Measurements from ENCODE around the gene ARHGEF7. TPM values are rescaled to one million over a fixed set of nuclear protein-coding genes. Genes with fewer than 3 reads are reported as not detected.
"Not testable (repeated sequence)": the region's sequence is repeated elsewhere in the genome, so short reads cannot be mapped to it uniquely, and the experiment has no call there.

Gene ARHGEF7
- 10 to 100 TPM in 1 of 3 donors, 1 to 10 TPM in 2; 7.8 to 16.4 (median 7.9) TPM for polyA plus RNA-seq

- H3K27me3 Mint-ChIP-seq (ENCODE audit: low read depth in 3 of 3): peaks cover 22 to 32% (median 25%) of the 10 kb centered on the region in 3 donors
- peak within 1 kb of the TSS in 1 of 6 donors; percentile 25 for H3K27ac Mint-ChIP-seq
- H3K4me1 Mint-ChIP-seq: peaks cover 15 to 19% of the 10 kb centered on the region in 2 donors
- peak within 1 kb of the TSS; percentile 80 to 90 (median 84) for H3K4me3 Mint-ChIP-seq
- DNase-seq: no peak
- H3K9me3 Mint-ChIP-seq: peaks cover 0 to 4% (median 0%) of the 10 kb centered on the region in 6 donors
- peaks cover 0 to 3% (median 0%) of the 10 kb centered on the region in 3 donors for H3K36me3 Mint-ChIP-seq
Observed at GRCh38 chr13:111115061-111115964, at the start of gene ARHGEF7. Gene ARHGEF7 (plus strand): TSS chr13:111115310. CDS start chr13:111115527, 217 bp downstream.

DNA sequence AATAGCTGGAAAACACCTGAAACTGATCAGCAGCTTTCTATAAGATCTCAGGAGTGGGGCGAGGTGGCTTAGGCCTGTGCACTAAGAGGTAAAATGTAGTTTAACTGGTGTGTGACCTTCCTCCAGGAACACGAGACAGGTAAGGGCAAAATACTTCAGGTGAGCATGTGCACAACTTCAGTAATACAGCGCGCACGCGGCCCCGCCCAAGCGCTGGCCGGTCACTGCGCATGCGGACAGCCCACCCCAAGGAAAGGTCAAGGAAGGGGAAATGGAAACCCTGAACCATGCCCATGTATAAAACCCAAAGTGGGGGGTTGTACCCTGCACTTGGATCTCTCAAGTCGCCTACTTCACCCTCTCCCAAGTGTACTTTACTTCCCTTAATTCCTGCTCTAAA is 49.4 kb upstream of the ARHGEF7 start:
- Mint-ChIP-seq H3K27ac (no peak overlapping the region), H3K27me3 (ENCODE audit: low read depth in 3 of 3) (peaks cover 11 to 22% (median 16%) of the 10 kb centered on the region in 3 donors), H3K4me3 (no peak overlapping the region), H3K4me1 (peaks cover 4 to 12% of the 10 kb centered on the region in 2 donors), H3K36me3 (peaks cover 1 to 2% (median 2%) of the 10 kb centered on the region in 3 donors), H3K9me3 (peaks cover 0 to 3% (median 3%) of the 10 kb centered on the region in 6 donors)
- DNase-seq: no peak

DNA sequence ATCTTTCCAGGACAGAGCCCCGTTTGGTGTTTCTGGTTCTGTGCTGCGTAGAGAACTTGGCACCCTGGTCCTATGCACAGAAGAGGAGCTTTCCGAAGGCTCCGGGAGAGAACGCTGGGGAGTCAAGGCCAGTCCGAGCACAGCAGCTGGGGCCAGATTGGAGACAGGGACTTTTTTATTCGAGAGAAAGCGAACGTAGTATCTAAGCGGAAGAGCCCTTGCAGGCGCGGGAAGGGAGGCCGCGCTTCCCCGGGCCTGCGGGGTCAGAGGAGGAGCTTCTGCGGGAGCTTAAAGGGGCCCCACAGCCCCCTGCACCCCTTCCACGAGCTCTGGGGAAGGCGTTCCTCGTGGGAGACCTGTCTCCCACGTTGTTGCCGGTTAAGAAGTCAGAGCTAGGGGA is 48.6 kb upstream of the ARHGEF7 start:
- no peak for DNase-seq
- H3K27me3 Mint-ChIP-seq (ENCODE audit: low read depth in 3 of 3): peaks cover 13 to 25% (median 14%) of the 10 kb centered on the region in 3 donors
- H3K4me3 Mint-ChIP-seq: peak overlapping the region; percentile 26 to 80 (median 63)
- peaks cover 0 to 12% (median 9%) of the 10 kb centered on the region in 6 donors for H3K9me3 Mint-ChIP-seq
- H3K36me3 Mint-ChIP-seq: peaks cover 7 to 8% (median 8%) of the 10 kb centered on the region in 3 donors
- H3K4me1 Mint-ChIP-seq: peaks cover 4 to 12% of the 10 kb centered on the region in 2 donors
- H3K27ac Mint-ChIP-seq: no peak overlapping the region

- Mint-ChIP-seq H3K4me3 (peak overlapping the region in 4 of 5 donors; percentile 51 to 77 (median 66)), H3K9me3 (peaks cover 6 to 26% (median 15%) of the 10 kb centered on the region in 6 donors), H3K27me3 (ENCODE audit: low read depth in 3 of 3) (peaks cover 10 to 27% (median 16%) of the 10 kb centered on the region in 3 donors), H3K27ac (no peak overlapping the region), H3K36me3 (peaks cover 7 to 16% (median 8%) of the 10 kb centered on the region in 3 donors), H3K4me1 (peaks cover 4 to 12% of the 10 kb centered on the region in 2 donors)
- no peak for DNase-seq
Observed at GRCh38 chr13:111068009-111068350, 47.1 kb upstream of the ARHGEF7 start.

GRCh38 chr13:111071120-111071519 is 44.0 kb upstream of the ARHGEF7 start:
- H3K9me3 Mint-ChIP-seq: peaks cover 18 to 53% (median 35%) of the 10 kb centered on the region in 6 donors

DNA sequence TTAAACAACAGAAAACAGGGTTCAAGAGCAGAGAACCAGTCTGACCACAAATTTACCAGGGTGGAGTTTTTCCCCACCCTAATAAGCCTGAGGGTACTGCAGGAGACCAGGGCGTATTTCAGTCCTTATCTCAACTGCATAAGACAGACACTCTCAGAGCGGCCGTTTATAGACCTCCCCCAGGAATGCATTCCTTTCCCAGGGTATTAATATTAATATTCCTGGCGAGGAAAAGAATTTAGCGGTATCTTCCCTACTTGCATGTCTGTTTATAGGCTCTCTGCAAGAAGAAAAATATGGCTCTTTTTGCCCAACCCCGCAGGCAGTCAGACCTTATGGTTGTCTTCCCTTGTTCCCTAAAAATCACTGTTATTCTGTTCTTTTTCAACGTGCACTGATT is 43.6 kb upstream of the ARHGEF7 start:
- H3K4me1 Mint-ChIP-seq, DNase-seq, H3K4me3 Mint-ChIP-seq, H3K27ac Mint-ChIP-seq: not testable (repeated sequence)
- peaks cover 7 to 17% (median 8%) of the 10 kb centered on the region in 3 donors for H3K36me3 Mint-ChIP-seq
- peaks cover 18 to 53% (median 35%) of the 10 kb centered on the region in 6 donors for H3K9me3 Mint-ChIP-seq
- H3K27me3 Mint-ChIP-seq (ENCODE audit: low read depth in 3 of 3): peaks cover 3 to 13% (median 13%) of the 10 kb centered on the region in 3 donors

More at GRCh38 chr13:111071120-111071519, 44.0 kb upstream of the ARHGEF7 start:
- not testable (repeated sequence) for H3K27ac Mint-ChIP-seq, DNase-seq
- Mint-ChIP-seq H3K4me1 (peaks cover 4 to 12% of the 10 kb centered on the region in 2 donors), H3K4me3 (peak overlapping the region in 1 of 5 donors; percentile 11), H3K36me3 (peaks cover 7 to 17% (median 8%) of the 10 kb centered on the region in 3 donors), H3K27me3 (ENCODE audit: low read depth in 3 of 3) (peaks cover 5 to 17% (median 15%) of the 10 kb centered on the region in 3 donors)

DNA sequence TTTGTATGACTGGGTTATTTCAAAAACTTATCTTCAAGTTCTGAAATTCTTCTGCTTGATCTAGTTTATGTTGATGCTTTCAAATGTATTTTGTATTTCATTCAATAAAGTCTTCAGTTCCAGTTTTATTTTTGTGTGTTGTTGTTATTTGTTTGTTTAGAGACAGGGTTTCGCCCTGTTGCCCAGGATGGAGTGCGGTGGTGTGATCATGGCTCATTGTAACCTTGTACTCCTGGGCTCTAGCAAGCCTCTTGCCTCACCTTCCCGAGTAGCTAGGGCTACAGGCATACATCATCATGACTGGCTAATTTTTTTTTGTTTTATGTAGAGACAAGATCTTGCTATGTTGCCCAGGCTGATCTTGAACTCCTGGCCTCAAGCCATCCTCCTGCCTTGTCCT is 40.3 kb upstream of the ARHGEF7 start:
- peaks cover 18 to 53% (median 35%) of the 10 kb centered on the region in 6 donors for H3K9me3 Mint-ChIP-seq
- no peak for DNase-seq
- H3K36me3 Mint-ChIP-seq: peaks cover 7 to 17% (median 8%) of the 10 kb centered on the region in 3 donors
- no peak overlapping the region for H3K27ac Mint-ChIP-seq
- peaks cover 3 to 15% (median 10%) of the 10 kb centered on the region in 3 donors for H3K27me3 Mint-ChIP-seq (ENCODE audit: low read depth in 3 of 3)
- no peaks in the 10 kb centered on the region for H3K4me1 Mint-ChIP-seq
- no peak overlapping the region for H3K4me3 Mint-ChIP-seq

- Mint-ChIP-seq H3K4me3 (no peak overlapping the region), H3K36me3 (peaks cover 0 to 9% (median 0%) of the 10 kb centered on the region in 3 donors), H3K27ac (no peak overlapping the region), H3K4me1 (no peaks in the 10 kb centered on the region), H3K27me3 (ENCODE audit: low read depth in 3 of 3) (peaks cover 0 to 13% (median 9%) of the 10 kb centered on the region in 3 donors), H3K9me3 (peaks cover 18 to 43% (median 26%) of the 10 kb centered on the region in 6 donors)
- no peak for DNase-seq
Observed at GRCh38 chr13:111076155-111077013, 38.7 kb upstream of the ARHGEF7 start.

DNA sequence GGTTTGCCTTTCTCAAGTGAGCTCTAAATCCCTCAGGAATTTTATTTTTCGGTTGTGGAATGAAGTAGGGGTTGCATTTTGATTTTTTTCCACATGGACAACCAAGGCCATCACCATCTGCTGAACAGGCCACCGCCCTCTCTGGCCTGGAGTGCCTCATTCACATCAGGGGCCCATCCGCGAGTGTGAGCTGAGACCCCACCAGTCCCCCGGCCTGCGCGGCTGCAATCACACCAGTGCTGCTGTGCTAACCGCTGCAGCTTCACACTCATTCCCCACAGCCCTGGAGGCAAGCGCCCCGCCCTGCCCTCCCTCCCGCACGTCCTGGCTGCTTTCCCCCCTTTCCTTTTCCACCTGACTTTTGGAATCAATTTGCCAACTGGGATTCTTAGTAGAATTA is 35.7 kb upstream of the ARHGEF7 start:
- peaks cover 6 to 15% (median 10%) of the 10 kb centered on the region in 6 donors for H3K9me3 Mint-ChIP-seq
- H3K4me1 Mint-ChIP-seq: no peaks in the 10 kb centered on the region
- no peak overlapping the region for H3K27ac Mint-ChIP-seq
- no peak for DNase-seq
- H3K36me3 Mint-ChIP-seq: no peaks in the 10 kb centered on the region
- H3K4me3 Mint-ChIP-seq: no peak overlapping the region
- peaks cover 0 to 9% (median 5%) of the 10 kb centered on the region in 3 donors for H3K27me3 Mint-ChIP-seq (ENCODE audit: low read depth in 3 of 3)

DNA sequence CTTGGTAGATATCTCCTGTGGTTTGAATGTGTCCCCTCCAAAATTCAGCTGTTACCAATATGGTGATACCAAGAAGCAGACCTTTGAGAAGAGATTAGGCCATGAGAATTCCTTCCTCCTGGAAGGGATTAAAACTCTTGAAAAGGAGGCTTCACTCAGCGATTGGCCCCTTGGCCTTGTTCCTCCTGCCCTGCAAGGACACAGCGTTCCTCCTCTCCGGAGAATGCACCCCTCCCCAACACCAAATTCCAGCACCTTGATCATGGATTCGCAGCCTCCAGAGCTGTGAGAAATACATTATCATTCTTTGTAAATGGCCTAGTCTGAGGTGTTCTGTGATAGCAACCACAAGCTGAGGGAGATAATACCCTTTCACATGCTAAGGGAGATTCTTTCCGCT is 34.5 kb upstream of the ARHGEF7 start:
- H3K4me3 Mint-ChIP-seq: no peak overlapping the region
- no peak for DNase-seq
- peaks cover 0 to 2% (median under 1%) of the 10 kb centered on the region in 6 donors for H3K9me3 Mint-ChIP-seq
- no peaks in the 10 kb centered on the region for H3K4me1 Mint-ChIP-seq
- H3K27me3 Mint-ChIP-seq (ENCODE audit: low read depth in 3 of 3): peaks cover 0 to 9% (median 5%) of the 10 kb centered on the region in 3 donors
- H3K36me3 Mint-ChIP-seq: no peaks in the 10 kb centered on the region
- no peak overlapping the region for H3K27ac Mint-ChIP-seq

- H3K27me3 Mint-ChIP-seq (ENCODE audit: low read depth in 3 of 3): peaks cover 0 to 9% (median 7%) of the 10 kb centered on the region in 3 donors
Observed at GRCh38 chr13:111082240-111082639, 32.9 kb upstream of the ARHGEF7 start.

GRCh38 chr13:111082769-111083168 is 32.3 kb upstream of the ARHGEF7 start:
- DNase-seq; H3K27me3 Mint-ChIP-seq (ENCODE audit: low read depth in 3 of 3); H3K27ac Mint-ChIP-seq; H3K36me3 Mint-ChIP-seq; H3K4me3 Mint-ChIP-seq; H3K9me3 Mint-ChIP-seq; H3K4me1 Mint-ChIP-seq: not testable (repeated sequence)

More at GRCh38 chr13:111082240-111082639, 32.9 kb upstream of the ARHGEF7 start:
- Mint-ChIP-seq H3K4me3 (no peak overlapping the region), H3K9me3 (no peaks in the 10 kb centered on the region), H3K27ac (no peak overlapping the region), H3K4me1 (no peaks in the 10 kb centered on the region), H3K36me3 (no peaks in the 10 kb centered on the region)
- DNase-seq: no peak

GRCh38 chr13:111083693-111084092 is 31.4 kb upstream of the ARHGEF7 start:
- H3K27ac Mint-ChIP-seq; H3K9me3 Mint-ChIP-seq; H3K27me3 Mint-ChIP-seq (ENCODE audit: low read depth in 3 of 3); H3K4me1 Mint-ChIP-seq; H3K36me3 Mint-ChIP-seq; DNase-seq; H3K4me3 Mint-ChIP-seq: not testable (repeated sequence)
